Right lobe of liver (tissue), 4 donors: ENCODE data around the gene PGM2.

ENCODE experiments used
- CTCF ChIP-seq, 4 donors: fragments of 200-600 bp in 3 of 4; fragments of 450-650 bp in 1 of 4; IDR thresholded peaks; one replicate each; pipeline versions ENCODE4 v1.5.1 to v1.8.0; 2016 to 2022; ENCODE audit warnings: antibody characterized with exemption in 4 of 4, mild to moderate bottlenecking in 2 of 4
- POLR2A ChIP-seq: fragments of 450-650 bp; IDR thresholded peaks from one replicate; pipeline ENCODE4 v1.6.1; 2017; ENCODE audit warnings: antibody characterized with exemption, mild to moderate bottlenecking
- donor health status: DM: no; HTN: no; CAD: no.
- donor health status: DM: no; HTN: no; CAD: no.
- donor health status: DM: no; HTN: yes; CAD: no.

GRCh38 chr4:37903901-37904300, 77.4 kb downstream of the PGM2 start:
- no peak for TF ChIP-seq CTCF (IDR thresholded peaks at IDR 0.05)
- TF ChIP-seq POLR2A, result no peak
